ENCODE measurements around the gene TCP1. TPM values are rescaled to one million over a fixed set of nuclear protein-coding genes. Genes with fewer than 3 reads are reported as not detected.

The TCP1 gene
- total RNA-seq: 172 and 310 TPM in 2 replicates

GRCh38 chr6:159789377-159790148 is at the start of gene TCP1:
TCP1 (minus strand) TSS chr6:159789602; CDS start chr6:159789468, 134 bp downstream.

GRCh38 chr6:159800141-159800865 is 10.9 kb upstream of the TCP1 start, which contains the start of gene PNLDC1:
PNLDC1 (plus strand) TSS chr6:159800276; CDS start chr6:159800308, 32 bp downstream.

GRCh38 chr6:159790149-159790955 is 950 bp upstream of the TCP1 start, which contains the start of gene MRPL18:
MRPL18 (plus strand) TSS chr6:159790467; CDS start chr6:159790588, 121 bp downstream.

GRCh38 chr6:159761873-159762680 is 27.3 kb downstream of the TCP1 start, which contains the start of gene ACAT2:
ACAT2 (plus strand) TSS chr6:159762045; CDS start chr6:159762088, 43 bp downstream.

Other genes starting within 250 kb of the TCP1 start
- 366 and 939 TPM in 2 replicates for gene SOD2, start 96.4 kb downstream of the TCP1 start, total RNA-seq
- 77.5 and 97.7 TPM in 2 replicates for gene WTAP, start 62.1 kb downstream of the TCP1 start, total RNA-seq
- gene ACAT2, start 27.6 kb downstream of the TCP1 start, total RNA-seq: 19.1 and 58.8 TPM in 2 replicates
- gene MRPL18, start 865 bp upstream of the TCP1 start, total RNA-seq: 64.5 and 70.9 TPM in 2 replicates
- gene PNLDC1, start 10.7 kb upstream of the TCP1 start, total RNA-seq: 1.3 TPM in 1 of 2 replicates, not detected in the other
- gene MAS1, start 101.4 kb upstream of the TCP1 start, total RNA-seq: under 0.01 TPM in 1 of 2 replicates, not detected in the other
- 66.9 and 195 TPM in 2 replicates for gene IGF2R, start 179.5 kb upstream of the TCP1 start, total RNA-seq

Measured in bladder microvascular endothelial cell (primary cell).